ENCODE results near the gene POLRMT.
A peak's percentile ranks its signal among the peaks of the same experiment; 100 is the strongest.
"Not testable (repeated sequence)": the region's sequence is repeated elsewhere in the genome, so short reads cannot be mapped to it uniquely, and the experiment has no call there.

POLRMT gene

GRCh38 chr19:590750-591098, 42.6 kb downstream of the POLRMT start:
- H3K4me3 ChIP-seq (ENCODE audit: low read length): no peak overlapping the region
- no peak for DNase-seq (ENCODE audit: low read depth)
- no peak for TF ChIP-seq CTCF (conservative IDR thresholded peaks at IDR 0.05; ENCODE audit: low read depth, low read length)

- no peak overlapping the region for H3K4me3 ChIP-seq (ENCODE audit: low read length)
- TF ChIP-seq CTCF (conservative IDR thresholded peaks at IDR 0.05; ENCODE audit: low read depth, low read length): no peak
- DNase-seq (ENCODE audit: low read depth): no peak
Measured at GRCh38 chr19:590396-590745, 43.0 kb downstream of the POLRMT start.

GRCh38 chr19:589693-590395, 43.5 kb downstream of the POLRMT start, which contains the start of gene HCN2:
Gene HCN2 (plus strand): TSS chr19:589881. CDS start chr19:589946, 65 bp downstream.
- no peak within 1 kb of the TSS for H3K4me3 ChIP-seq (ENCODE audit: low read length)
- TF ChIP-seq CTCF (conservative IDR thresholded peaks at IDR 0.05; ENCODE audit: low read depth, low read length): no peak
- DNase-seq (ENCODE audit: low read depth): no peak

GRCh38 chr19:588741-589692, 44.3 kb downstream of the POLRMT start:
- H3K4me3 ChIP-seq (ENCODE audit: low read length): no peak overlapping the region
- DNase-seq (ENCODE audit: low read depth): no peak
- TF ChIP-seq CTCF (conservative IDR thresholded peaks at IDR 0.05; ENCODE audit: low read depth, low read length): no peak

GRCh38 chr19:588093-588740, 45.1 kb downstream of the POLRMT start:
- TF ChIP-seq CTCF (conservative IDR thresholded peaks at IDR 0.05; ENCODE audit: low read depth, low read length): peak; percentile 79
- no peak overlapping the region for H3K4me3 ChIP-seq (ENCODE audit: low read length)
- DNase-seq (ENCODE audit: low read depth): no peak

GRCh38 chr19:585551-586110, 47.7 kb downstream of the POLRMT start:
- no peak for DNase-seq (ENCODE audit: low read depth)
- no peak overlapping the region for H3K4me3 ChIP-seq (ENCODE audit: low read length)
- TF ChIP-seq CTCF (conservative IDR thresholded peaks at IDR 0.05; ENCODE audit: low read depth, low read length): no peak

- H3K4me3 ChIP-seq (ENCODE audit: low read length); DNase-seq (ENCODE audit: low read depth): not testable (repeated sequence)
Measured at GRCh38 chr19:585146-585545, 48.2 kb downstream of the POLRMT start.

Data from retinal pigment epithelial cell (primary cell).